ENCODE results near the gene FAM25G.
"Not testable (repeated sequence)": the region's sequence is repeated elsewhere in the genome, so short reads cannot be mapped to it uniquely, and the experiment has no call there.

Gene FAM25G

GRCh38 chr10:47491600-47491999 is at the start of gene FAM25G:
TSS of gene FAM25G (minus strand) at chr10:47491700. CDS start at chr10:47491674, 26 bp downstream.
- not testable (repeated sequence) for H3K36me3 ChIP-seq (ENCODE audit: insufficient read depth, low read length); H3K4me2 ChIP-seq (ENCODE audit: low read length); H3K4me3 ChIP-seq (ENCODE audit: low read depth, low read length, poor library complexity, severe bottlenecking); H3F3A ChIP-seq (ENCODE audit: insufficient read depth, low read length); H3K9me2 ChIP-seq (ENCODE audit: low read depth, low read length); H3K27ac ChIP-seq (ENCODE audit: low read depth, low read length, poor library complexity, severe bottlenecking); H3K79me2 ChIP-seq (ENCODE audit: insufficient read depth, low read length); H4K20me1 ChIP-seq (ENCODE audit: insufficient read depth, low read length); H2AFZ ChIP-seq (ENCODE audit: low read length); H3K4me1 ChIP-seq (ENCODE audit: insufficient read depth, low read length, severe bottlenecking); H3K9ac ChIP-seq (ENCODE audit: low read length); H3K9me3 ChIP-seq (ENCODE audit: low read length); H3K27me3 ChIP-seq (ENCODE audit: insufficient read depth, low read length)

- not testable (repeated sequence) for H3K9me3 ChIP-seq (ENCODE audit: low read length); H3K4me1 ChIP-seq (ENCODE audit: insufficient read depth, low read length, severe bottlenecking); H3K27ac ChIP-seq (ENCODE audit: low read depth, low read length, poor library complexity, severe bottlenecking); H3K4me2 ChIP-seq (ENCODE audit: low read length); H3K79me2 ChIP-seq (ENCODE audit: insufficient read depth, low read length); H3F3A ChIP-seq (ENCODE audit: insufficient read depth, low read length); H3K9me2 ChIP-seq (ENCODE audit: low read depth, low read length); H3K9ac ChIP-seq (ENCODE audit: low read length); H3K4me3 ChIP-seq (ENCODE audit: low read depth, low read length, poor library complexity, severe bottlenecking); H3K36me3 ChIP-seq (ENCODE audit: insufficient read depth, low read length); H3K27me3 ChIP-seq (ENCODE audit: insufficient read depth, low read length); H4K20me1 ChIP-seq (ENCODE audit: insufficient read depth, low read length); H2AFZ ChIP-seq (ENCODE audit: low read length)
Measured at GRCh38 chr10:47536430-47536829, 44.9 kb upstream of the FAM25G start.

GRCh38 chr10:47523475-47523874 is 32.0 kb upstream of the FAM25G start, which contains the start of gene AGAP9:
TSS of gene AGAP9 (minus strand) at chr10:47523638. CDS start at chr10:47523526, 112 bp downstream.
- H3K36me3 ChIP-seq (ENCODE audit: insufficient read depth, low read length); H3K4me2 ChIP-seq (ENCODE audit: low read length); H3K9me3 ChIP-seq (ENCODE audit: low read length); H3K4me1 ChIP-seq (ENCODE audit: insufficient read depth, low read length, severe bottlenecking); H3K27me3 ChIP-seq (ENCODE audit: insufficient read depth, low read length); H4K20me1 ChIP-seq (ENCODE audit: insufficient read depth, low read length); H3K79me2 ChIP-seq (ENCODE audit: insufficient read depth, low read length); H2AFZ ChIP-seq (ENCODE audit: low read length); H3K9me2 ChIP-seq (ENCODE audit: low read depth, low read length); H3K27ac ChIP-seq (ENCODE audit: low read depth, low read length, poor library complexity, severe bottlenecking); H3K4me3 ChIP-seq (ENCODE audit: low read depth, low read length, poor library complexity, severe bottlenecking); H3K9ac ChIP-seq (ENCODE audit: low read length); H3F3A ChIP-seq (ENCODE audit: insufficient read depth, low read length): not testable (repeated sequence)

- not testable (repeated sequence) for H3K9me2 ChIP-seq (ENCODE audit: low read depth, low read length); H3K4me3 ChIP-seq (ENCODE audit: low read depth, low read length, poor library complexity, severe bottlenecking); H3K27me3 ChIP-seq (ENCODE audit: insufficient read depth, low read length); H3K9me3 ChIP-seq (ENCODE audit: low read length); H3K4me1 ChIP-seq (ENCODE audit: insufficient read depth, low read length, severe bottlenecking); H3K9ac ChIP-seq (ENCODE audit: low read length); H3K4me2 ChIP-seq (ENCODE audit: low read length); H4K20me1 ChIP-seq (ENCODE audit: insufficient read depth, low read length); H2AFZ ChIP-seq (ENCODE audit: low read length); H3K79me2 ChIP-seq (ENCODE audit: insufficient read depth, low read length); H3K36me3 ChIP-seq (ENCODE audit: insufficient read depth, low read length); H3F3A ChIP-seq (ENCODE audit: insufficient read depth, low read length); H3K27ac ChIP-seq (ENCODE audit: low read depth, low read length, poor library complexity, severe bottlenecking)
Measured at GRCh38 chr10:47502313-47502712, 10.8 kb upstream of the FAM25G start.

GRCh38 chr10:47494226-47494625 is 2.7 kb upstream of the FAM25G start:
- not testable (repeated sequence) for H3K9me2 ChIP-seq (ENCODE audit: low read depth, low read length); H4K20me1 ChIP-seq (ENCODE audit: insufficient read depth, low read length); H3K9ac ChIP-seq (ENCODE audit: low read length); H3K9me3 ChIP-seq (ENCODE audit: low read length); H3K27ac ChIP-seq (ENCODE audit: low read depth, low read length, poor library complexity, severe bottlenecking); H3K4me2 ChIP-seq (ENCODE audit: low read length); H3K4me1 ChIP-seq (ENCODE audit: insufficient read depth, low read length, severe bottlenecking); H3K27me3 ChIP-seq (ENCODE audit: insufficient read depth, low read length); H2AFZ ChIP-seq (ENCODE audit: low read length); H3F3A ChIP-seq (ENCODE audit: insufficient read depth, low read length); H3K4me3 ChIP-seq (ENCODE audit: low read depth, low read length, poor library complexity, severe bottlenecking); H3K36me3 ChIP-seq (ENCODE audit: insufficient read depth, low read length); H3K79me2 ChIP-seq (ENCODE audit: insufficient read depth, low read length)

- not testable (repeated sequence) for H3K4me1 ChIP-seq (ENCODE audit: insufficient read depth, low read length, severe bottlenecking); H3K9me3 ChIP-seq (ENCODE audit: low read length); H3K9me2 ChIP-seq (ENCODE audit: low read depth, low read length); H3K36me3 ChIP-seq (ENCODE audit: insufficient read depth, low read length); H4K20me1 ChIP-seq (ENCODE audit: insufficient read depth, low read length); H3K9ac ChIP-seq (ENCODE audit: low read length); H3K4me3 ChIP-seq (ENCODE audit: low read depth, low read length, poor library complexity, severe bottlenecking); H3F3A ChIP-seq (ENCODE audit: insufficient read depth, low read length); H2AFZ ChIP-seq (ENCODE audit: low read length); H3K27ac ChIP-seq (ENCODE audit: low read depth, low read length, poor library complexity, severe bottlenecking); H3K79me2 ChIP-seq (ENCODE audit: insufficient read depth, low read length); H3K27me3 ChIP-seq (ENCODE audit: insufficient read depth, low read length); H3K4me2 ChIP-seq (ENCODE audit: low read length)
Measured at GRCh38 chr10:47489630-47490029, 1.9 kb downstream of the FAM25G start.

- not testable (repeated sequence) for H4K20me1 ChIP-seq (ENCODE audit: insufficient read depth, low read length); H3K27me3 ChIP-seq (ENCODE audit: insufficient read depth, low read length); H3K79me2 ChIP-seq (ENCODE audit: insufficient read depth, low read length); H3F3A ChIP-seq (ENCODE audit: insufficient read depth, low read length); H3K9me3 ChIP-seq (ENCODE audit: low read length); H3K27ac ChIP-seq (ENCODE audit: low read depth, low read length, poor library complexity, severe bottlenecking); H3K9me2 ChIP-seq (ENCODE audit: low read depth, low read length); H2AFZ ChIP-seq (ENCODE audit: low read length); H3K4me2 ChIP-seq (ENCODE audit: low read length); H3K4me1 ChIP-seq (ENCODE audit: insufficient read depth, low read length, severe bottlenecking); H3K9ac ChIP-seq (ENCODE audit: low read length); H3K36me3 ChIP-seq (ENCODE audit: insufficient read depth, low read length); H3K4me3 ChIP-seq (ENCODE audit: low read depth, low read length, poor library complexity, severe bottlenecking)
Measured at GRCh38 chr10:47485943-47486342, 5.6 kb downstream of the FAM25G start.

- H2AFZ ChIP-seq (ENCODE audit: low read length); H3K27me3 ChIP-seq (ENCODE audit: insufficient read depth, low read length); H3K36me3 ChIP-seq (ENCODE audit: insufficient read depth, low read length); H3K27ac ChIP-seq (ENCODE audit: low read depth, low read length, poor library complexity, severe bottlenecking); H3K79me2 ChIP-seq (ENCODE audit: insufficient read depth, low read length); H3K9me2 ChIP-seq (ENCODE audit: low read depth, low read length); H3K9ac ChIP-seq (ENCODE audit: low read length); H3K4me3 ChIP-seq (ENCODE audit: low read depth, low read length, poor library complexity, severe bottlenecking); H3K4me1 ChIP-seq (ENCODE audit: insufficient read depth, low read length, severe bottlenecking); H4K20me1 ChIP-seq (ENCODE audit: insufficient read depth, low read length); H3K9me3 ChIP-seq (ENCODE audit: low read length); H3K4me2 ChIP-seq (ENCODE audit: low read length); H3F3A ChIP-seq (ENCODE audit: insufficient read depth, low read length): not testable (repeated sequence)
Measured at GRCh38 chr10:47484786-47485185, 6.7 kb downstream of the FAM25G start.
